Keratinocyte (primary cell): Measurements from ENCODE around the gene FMR1. TPM values are rescaled to one million over a fixed set of nuclear protein-coding genes. Genes with fewer than 3 reads are reported as not detected.

ENCODE experiments used
- DNase-seq: peaks from one replicate; pipeline ENCODE4 v3.0.0-alpha.2; 2011; ENCODE audit warnings: low read depth, missing footprints, low spot score
- FAIRE-seq: peaks from 2 replicates; lab custom pipeline; 2011; peaks lifted over from hg19 to GRCh38; lab: Jason Lieb, UNC
- H2AFZ ChIP-seq: 2 replicates; pipeline ENCODE4 v1.6.0; 2012; ENCODE audit warnings: low read length, control low read depth, inconsistent platforms; ENCODE audit not compliant: control insufficient read depth
- H3K27ac ChIP-seq: 2 replicates; pipeline ENCODE4 v1.5.1; 2011; ENCODE audit warnings: low read length; ENCODE audit not compliant: control insufficient read depth, insufficient read depth
- H3K27me3 ChIP-seq: 3 replicates; pipeline ENCODE4 v1.6.0; 2011; ENCODE audit warnings: low read length; ENCODE audit not compliant: control insufficient read depth, insufficient read depth; ENCODE audit errors: extremely low read depth
- H3K36me3 ChIP-seq, 2 experiments: 2 replicates in 1 of 2; 3 replicates in 1 of 2; pipeline ENCODE4 v1.5.1; 2011; ENCODE audit warnings: low read length in 2 of 2, mild to moderate bottlenecking in 1 of 2; ENCODE audit not compliant: control insufficient read depth in 2 of 2, insufficient read depth in 2 of 2; ENCODE audit errors: extremely low read depth in 1 of 2
- H3K4me1 ChIP-seq: 3 replicates; pipeline ENCODE4 v1.5.1; 2011; ENCODE audit warnings: low read length; ENCODE audit not compliant: control insufficient read depth, insufficient read depth; ENCODE audit errors: extremely low read depth
- H3K4me2 ChIP-seq: 3 replicates; pipeline ENCODE4 v1.6.0; 2011; ENCODE audit warnings: low read depth, low read length; ENCODE audit not compliant: control insufficient read depth, insufficient read depth; ENCODE audit errors: extremely low read depth
- H3K4me3 ChIP-seq, 3 experiments: fragments of 200-600 bp in 1 of 3; sonication (generic) in 1 of 3; 2 replicates in 2 of 3; 3 replicates in 1 of 3; pipeline ENCODE4 v1.5.1; 2011 to 2016; ENCODE audit warnings: low read length in 3 of 3, mild to moderate bottlenecking in 3 of 3, control low read depth in 2 of 3, inconsistent platforms in 1 of 3, low read depth in 1 of 3, mixed read lengths in 1 of 3, mixed run types in 1 of 3, moderate library complexity in 1 of 3; ENCODE audit not compliant: control insufficient read depth in 2 of 3, insufficient read depth in 2 of 3; ENCODE audit errors: extremely low read depth in 1 of 3
- H3K79me2 ChIP-seq: 2 replicates; pipeline ENCODE4 v1.6.0; 2012; ENCODE audit warnings: low read length; ENCODE audit not compliant: control insufficient read depth, insufficient read depth
- H3K9ac ChIP-seq: 3 replicates; pipeline ENCODE4 v1.6.0; 2011; ENCODE audit warnings: low read length; ENCODE audit not compliant: control insufficient read depth, insufficient read depth; ENCODE audit errors: extremely low read depth
- H3K9me1 ChIP-seq: 3 replicates; pipeline ENCODE4 v1.6.0; 2011; ENCODE audit warnings: low read length; ENCODE audit not compliant: control insufficient read depth, insufficient read depth; ENCODE audit errors: extremely low read depth
- H3K9me3 ChIP-seq: 2 replicates; pipeline ENCODE4 v1.5.1; 2012; ENCODE audit warnings: low read depth, low read length; ENCODE audit not compliant: control insufficient read depth
- H4K20me1 ChIP-seq: 3 replicates; pipeline ENCODE4 v1.6.0; 2011; ENCODE audit warnings: low read length; ENCODE audit not compliant: control insufficient read depth, insufficient read depth; ENCODE audit errors: extremely low read depth
- CTCF ChIP-seq, 3 experiments: IDR thresholded peaks in 1 of 3; conservative IDR thresholded peaks in 1 of 3; optimal IDR thresholded peaks in 1 of 3; 2 replicates in 2 of 3; 3 replicates in 1 of 3; pipeline versions ENCODE3 to v1.5.1; 2011; ENCODE audit warnings: low read length in 3 of 3, mild to moderate bottlenecking in 3 of 3, moderate library complexity in 2 of 3, control low read depth in 1 of 3, inconsistent platforms in 1 of 3; ENCODE audit not compliant: insufficient read depth in 2 of 3; ENCODE audit errors: extremely low read depth in 1 of 3
- EZH2 ChIP-seq: IDR thresholded peaks from one replicate; pipeline ENCODE4 v1.6.1; 2012; ENCODE audit warnings: inconsistent platforms, mild to moderate bottlenecking, low read length, moderate library complexity
- dilution Hi-C: fragments of 300-500 bp; cut with MboI; formaldehyde crosslinking; loops from one replicate; pipeline ENCODE4 v1.7.0; 2020; ENCODE audit warnings: low sequenced_read_pairs; ENCODE audit not compliant: extremely low pct_ligation_motif_present
- polyA plus RNA-seq, 5 experiments: library from polyadenylated mRNA; depleted of rRNA in 3 of 5; stranded (reverse) in 3 of 5; stranded (forward) in 1 of 5; unstranded in 1 of 5; fragments of >200 nt; gene quantifications; 1 replicate in 1 of 5; 2 replicates in 3 of 5; 3 replicates in 1 of 5; pipeline versions ENCODE4 v1.2.1 to v1.2.3, GENCODE V29; 2011 to 2012; ENCODE audit warnings: missing spikeins in 2 of 5, low read depth in 1 of 5, low replicate concordance in 1 of 5

FMR1 gene
- polyA plus RNA-seq, 1 donor (not counting 4 experiments of a cell fraction or from before 2014, with no cell fraction given), result 26.0 TPM

- FAIRE-seq, result no peak
- Histone ChIP-seq H3K9me1 (no peaks in the 10 kb centered on the region), H3K36me3 (no peaks in the 10 kb centered on the region), H3K4me2 (no peak overlapping the region), H3K27ac (no peak overlapping the region), H3K4me3 (no peak overlapping the region), H4K20me1 (no peaks in the 10 kb centered on the region), H3K9me3 (no peaks in the 10 kb centered on the region), H3K4me1 (no peaks in the 10 kb centered on the region), H3K79me2 (no peaks in the 10 kb centered on the region), H3K9ac (no peak overlapping the region), H2AFZ (no peak overlapping the region), H3K27me3 (no peaks in the 10 kb centered on the region)
- TF ChIP-seq EZH2 (no peak), CTCF (optimal IDR thresholded peaks at IDR 0.05 in 1 of 3, IDR thresholded peaks at IDR 0.05 in 1 of 3, conservative IDR thresholded peaks at IDR 0.05 in 1 of 3; ENCODE audit: extremely low read depth in 1 of 3, insufficient read depth in 2 of 3, low read length in 3 of 3) (no peak)
- no peak for DNase-seq
- dilution Hi-C loops, result no loop called here
Measured at GRCh38 chrX:147894366-147894963, 17.3 kb upstream of the FMR1 start.

- FAIRE-seq (no peak), DNase-seq (no peak)
- Histone ChIP-seq H3K4me3 (no peak overlapping the region), H2AFZ (no peak overlapping the region), H3K36me3 (no peaks in the 10 kb centered on the region), H4K20me1 (no peaks in the 10 kb centered on the region), H3K9me1 (no peaks in the 10 kb centered on the region), H3K79me2 (no peaks in the 10 kb centered on the region), H3K27me3 (no peaks in the 10 kb centered on the region), H3K4me1 (no peaks in the 10 kb centered on the region), H3K27ac (no peak overlapping the region), H3K9me3 (no peaks in the 10 kb centered on the region), H3K9ac (no peak overlapping the region), H3K4me2 (no peak overlapping the region)
- dilution Hi-C loops, result no loop called here
- no peak for TF ChIP-seq EZH2
- no peak for TF ChIP-seq CTCF (optimal IDR thresholded peaks at IDR 0.05 in 1 of 3, IDR thresholded peaks at IDR 0.05 in 1 of 3, conservative IDR thresholded peaks at IDR 0.05 in 1 of 3; ENCODE audit: extremely low read depth in 1 of 3, insufficient read depth in 2 of 3, low read length in 3 of 3)
Measured at GRCh38 chrX:147897117-147897516, 14.6 kb upstream of the FMR1 start.
